Femur (tissue), 1 donor: ENCODE measurements around the gene UNC45B.
"Not testable (repeated sequence)": the region's sequence is repeated elsewhere in the genome, so short reads cannot be mapped to it uniquely, and the experiment has no call there.

ENCODE experiments used
- DNase-seq: peaks from one replicate; pipeline ENCODE4 v3.0.0-alpha.2; 2017

UNC45B gene

DNA sequence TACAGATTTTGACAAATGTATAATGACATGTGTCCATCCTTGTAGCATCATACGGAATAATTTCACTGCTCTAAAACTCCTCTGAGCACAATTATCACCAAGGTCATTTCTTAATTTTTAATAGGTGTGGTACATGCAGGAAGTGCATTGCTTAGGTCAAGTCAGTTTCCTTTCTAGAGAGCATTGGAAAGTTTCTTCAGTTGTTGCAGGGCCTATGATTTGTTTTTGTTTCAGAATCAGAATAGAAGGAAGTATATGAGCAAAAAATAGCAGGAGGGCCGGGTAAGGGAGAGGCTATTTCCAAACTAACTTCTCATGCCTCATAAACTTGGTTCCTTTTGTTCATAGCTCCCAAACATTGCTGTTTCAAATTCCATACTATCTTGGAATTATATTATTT lies 71.3 kb downstream of the UNC45B start:
- DNase-seq, result no peak

DNA sequence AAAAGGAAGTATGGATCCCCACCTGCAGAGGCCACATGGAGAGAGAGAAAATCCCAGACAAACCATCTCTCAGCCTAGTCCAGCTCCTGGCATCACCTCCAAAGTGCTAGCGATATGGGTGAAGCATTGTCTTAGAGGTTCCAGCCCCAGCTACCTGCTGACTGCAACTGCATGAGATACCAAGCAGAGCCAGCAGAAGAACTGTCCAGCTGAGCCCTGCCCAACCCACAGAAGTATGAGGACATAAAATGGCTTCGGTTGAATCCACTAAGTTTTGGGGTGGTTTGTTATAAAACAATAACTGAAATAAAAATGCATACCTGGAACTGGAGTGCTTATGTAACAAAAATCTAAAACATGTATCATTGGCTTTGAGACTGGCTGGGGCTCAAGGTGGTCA lies 74.8 kb downstream of the UNC45B start:
- no peak for DNase-seq

DNA sequence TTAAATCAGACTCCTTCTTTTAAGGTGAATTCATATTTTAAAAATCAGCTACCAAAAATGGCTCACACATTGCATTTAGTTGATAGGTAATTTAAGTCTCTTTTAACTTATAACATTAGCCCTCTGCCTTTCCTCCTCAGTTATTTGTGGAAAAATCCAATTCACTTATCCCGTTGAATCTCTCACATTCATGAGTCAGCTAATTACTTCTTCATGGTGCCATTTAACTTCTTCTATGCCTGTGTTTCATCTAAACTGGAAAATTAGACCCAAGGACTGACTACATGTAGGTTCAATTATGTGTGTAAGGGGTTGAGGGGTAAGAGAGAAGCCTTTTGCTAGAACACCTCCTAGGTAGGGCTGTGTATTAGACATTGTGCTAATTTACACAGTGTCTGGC lies 76.8 kb downstream of the UNC45B start:
- DNase-seq, result no peak

DNA sequence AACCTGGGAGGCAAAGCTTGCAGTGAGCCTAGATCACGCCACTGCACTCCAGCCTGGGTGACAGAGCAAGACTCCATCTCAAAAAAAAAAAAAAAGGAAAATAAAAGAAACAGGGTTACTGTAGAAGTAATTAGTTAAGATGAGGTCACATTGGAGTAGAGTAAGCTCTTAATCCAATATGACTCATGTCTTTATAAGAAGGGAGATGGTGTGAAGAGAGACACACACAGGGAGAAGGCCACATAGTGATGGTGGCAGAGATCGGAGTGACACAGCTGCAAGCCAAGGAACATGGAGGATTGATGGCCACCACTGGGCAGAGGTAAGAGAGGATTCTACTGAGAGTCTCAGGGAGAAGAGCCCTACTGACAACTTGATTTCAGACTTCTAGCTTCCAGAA lies 79.9 kb downstream of the UNC45B start:
- no peak for DNase-seq

DNA sequence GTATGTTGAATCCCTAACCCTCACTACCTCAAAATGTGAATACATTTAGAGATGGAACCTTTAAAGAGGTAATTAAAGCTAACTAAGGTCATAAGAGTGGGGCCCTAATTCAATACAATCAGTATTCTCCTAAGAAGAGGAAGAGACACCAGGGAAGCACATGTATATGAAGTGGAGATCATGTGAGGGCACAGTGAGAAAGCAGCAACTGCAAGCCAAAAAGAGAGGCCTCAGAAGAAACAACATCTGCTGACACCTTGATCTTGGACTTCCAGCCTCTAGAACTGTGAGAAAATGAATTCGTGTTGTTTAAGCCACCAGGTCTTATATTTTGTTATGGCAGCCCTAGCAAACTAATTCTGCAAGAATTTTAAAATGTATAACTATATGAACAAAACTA lies 82.0 kb downstream of the UNC45B start:
- no peak for DNase-seq

DNA sequence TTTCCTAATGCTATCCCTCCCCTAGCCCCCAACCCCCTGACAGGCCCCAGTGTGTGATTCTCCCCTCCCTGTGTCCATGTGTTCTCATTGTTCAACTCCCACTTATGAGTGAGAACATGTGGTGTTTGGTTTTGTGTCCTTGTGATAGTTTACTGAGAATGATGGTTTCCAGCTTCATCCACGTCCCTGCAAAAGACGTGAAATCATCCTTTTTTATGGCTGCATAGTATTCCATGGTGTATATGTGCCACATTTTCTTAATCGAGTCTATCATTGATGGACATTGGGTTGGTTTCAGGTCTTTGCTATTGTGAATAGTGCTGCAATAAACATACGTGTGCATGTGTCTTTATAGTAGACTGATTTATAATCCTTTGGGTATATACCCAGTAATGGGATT lies 86.7 kb downstream of the UNC45B start:
- not testable (repeated sequence) for DNase-seq

DNA sequence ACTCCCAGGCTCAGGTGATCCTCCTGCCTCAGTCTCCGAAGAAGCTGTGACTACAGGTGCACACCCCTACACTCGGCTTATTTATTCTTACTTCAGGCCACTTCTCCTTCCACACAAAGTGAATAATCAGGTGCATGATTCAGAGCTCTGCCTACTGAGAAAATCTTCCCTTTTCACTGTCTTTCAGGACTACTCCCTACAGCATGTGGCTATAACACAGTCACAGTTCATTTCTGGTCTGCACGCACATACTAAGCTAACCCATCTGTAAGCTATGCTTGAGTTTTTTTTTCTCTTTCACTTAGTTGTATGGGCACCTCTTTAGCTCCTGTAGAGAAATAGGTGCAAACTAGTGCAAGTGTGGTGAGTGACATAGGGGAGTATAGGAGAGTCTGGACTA lies 87.7 kb downstream of the UNC45B start:
- DNase-seq, result no peak

DNA sequence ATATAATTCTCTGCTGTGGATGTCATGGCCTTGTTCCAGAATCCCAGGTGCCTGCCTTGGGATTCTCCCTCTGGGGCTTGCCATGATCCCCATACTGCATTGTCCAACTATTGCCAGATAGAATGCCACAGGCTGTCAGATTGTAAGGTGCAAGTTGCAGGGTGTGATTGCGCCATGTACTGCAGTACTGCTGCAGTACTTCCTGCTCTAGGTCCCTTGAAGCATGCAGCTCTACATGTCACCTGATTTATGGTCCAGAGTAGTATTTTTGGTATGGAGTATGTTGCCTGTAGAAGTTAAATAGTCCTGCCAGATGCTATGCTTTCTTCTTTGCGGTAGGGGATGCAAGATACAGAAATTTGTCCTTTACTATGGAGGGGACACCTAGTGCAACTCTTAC lies 88.3 kb downstream of the UNC45B start:
- no peak for DNase-seq

DNA sequence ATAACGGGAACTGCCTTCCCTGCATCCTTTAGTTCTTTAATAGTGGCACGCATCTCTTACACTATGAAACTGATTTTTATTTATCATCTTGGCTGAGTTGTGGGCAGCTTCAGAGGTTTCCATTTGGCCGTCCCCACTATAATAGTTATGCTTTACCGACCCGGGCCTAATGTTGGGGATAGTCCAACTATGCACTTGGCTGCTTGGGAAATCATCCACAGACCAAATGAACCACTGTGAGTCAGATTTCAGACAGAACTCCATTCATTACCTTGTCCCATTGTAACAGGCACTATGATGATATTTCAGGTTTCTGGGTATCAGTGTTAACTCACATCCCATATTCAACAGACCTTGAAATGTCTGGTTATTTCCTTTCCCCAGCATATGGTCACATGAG lies 89.2 kb downstream of the UNC45B start:
- DNase-seq, result no peak

DNA sequence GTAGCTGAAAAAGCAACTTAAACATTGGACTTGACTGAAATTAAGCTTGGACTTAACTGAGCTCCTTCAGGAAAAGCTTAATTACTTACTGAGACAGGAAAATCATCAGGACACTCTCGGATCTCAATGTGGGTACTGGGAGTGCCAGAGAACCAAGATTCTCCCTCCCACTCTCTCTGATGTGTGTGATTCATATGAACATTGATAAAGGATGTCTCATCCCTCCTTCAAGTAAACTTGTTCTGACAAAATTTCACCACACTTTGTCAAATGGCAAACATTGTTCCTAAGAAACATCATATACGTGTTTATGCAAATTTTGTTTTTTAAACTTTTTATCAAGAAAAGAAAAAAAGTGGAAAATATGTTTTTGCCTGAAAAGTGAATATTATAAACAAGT lies 91.2 kb downstream of the UNC45B start:
- no peak for DNase-seq
